ENCODE results near the gene GAD1. TPM values are rescaled to one million over a fixed set of nuclear protein-coding genes. Genes with fewer than 3 reads are reported as not detected.

Gene GAD1
- total RNA-seq, 3 donors from 2014 or later (not counting 1 experiment from before 2014, with no cell fraction given): not detected

DNA sequence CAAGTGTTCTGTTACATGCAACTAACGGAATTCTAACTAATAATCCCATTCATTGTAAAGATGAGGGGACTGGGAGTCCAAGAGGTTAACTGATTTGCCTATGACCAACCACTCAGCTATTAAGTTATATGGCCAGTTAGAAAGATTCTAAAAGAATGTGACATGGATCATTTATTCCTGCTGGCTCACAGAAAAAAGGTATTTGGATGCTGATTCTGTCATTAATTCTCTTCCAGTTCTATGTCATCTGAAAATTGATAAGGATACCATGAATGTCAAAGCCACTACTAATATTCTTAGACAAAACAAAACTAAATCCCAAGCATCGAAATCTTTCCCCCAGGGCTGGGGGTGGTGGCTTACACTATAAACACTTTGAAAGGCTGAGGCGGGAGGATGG, 71.2 kb downstream of the GAD1 start:
- TF ChIP-seq, protein P1, sequence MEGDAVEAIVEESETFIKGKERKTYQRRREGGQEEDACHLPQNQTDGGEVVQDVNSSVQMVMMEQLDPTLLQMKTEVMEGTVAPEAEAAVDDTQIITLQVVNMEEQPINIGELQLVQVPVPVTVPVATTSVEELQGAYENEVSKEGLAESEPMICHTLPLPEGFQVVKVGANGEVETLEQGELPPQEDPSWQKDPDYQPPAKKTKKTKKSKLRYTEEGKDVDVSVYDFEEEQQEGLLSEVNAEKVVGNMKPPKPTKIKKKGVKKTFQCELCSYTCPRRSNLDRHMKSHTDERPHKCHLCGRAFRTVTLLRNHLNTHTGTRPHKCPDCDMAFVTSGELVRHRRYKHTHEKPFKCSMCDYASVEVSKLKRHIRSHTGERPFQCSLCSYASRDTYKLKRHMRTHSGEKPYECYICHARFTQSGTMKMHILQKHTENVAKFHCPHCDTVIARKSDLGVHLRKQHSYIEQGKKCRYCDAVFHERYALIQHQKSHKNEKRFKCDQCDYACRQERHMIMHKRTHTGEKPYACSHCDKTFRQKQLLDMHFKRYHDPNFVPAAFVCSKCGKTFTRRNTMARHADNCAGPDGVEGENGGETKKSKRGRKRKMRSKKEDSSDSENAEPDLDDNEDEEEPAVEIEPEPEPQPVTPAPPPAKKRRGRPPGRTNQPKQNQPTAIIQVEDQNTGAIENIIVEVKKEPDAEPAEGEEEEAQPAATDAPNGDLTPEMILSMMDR (IDR thresholded peaks at IDR 0.05): no peak
- no peak for DNase-seq

DNA sequence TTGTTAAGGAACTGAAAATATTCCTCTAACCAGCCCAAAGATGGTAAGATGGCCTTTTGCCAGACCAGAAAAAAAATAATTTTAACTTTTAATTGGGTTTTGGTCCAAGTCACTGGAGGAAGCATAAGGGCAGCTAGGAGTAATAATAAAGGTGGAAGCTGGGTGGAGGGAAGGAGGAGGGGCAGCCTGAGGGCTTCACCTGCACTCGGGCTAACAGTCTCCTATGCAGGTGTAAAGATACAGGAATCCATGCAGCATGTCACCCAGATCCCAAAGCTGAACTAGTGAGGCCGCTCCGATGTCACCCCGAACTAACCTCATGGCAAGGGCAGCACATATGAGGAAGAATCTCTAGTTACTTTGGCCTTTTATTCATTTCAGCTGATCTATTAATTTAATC, 75.2 kb downstream of the GAD1 start:
- Histone ChIP-seq H3K27me3 (ENCODE audit: control insufficient read depth, insufficient read depth, low read length) (no peaks in the 10 kb centered on the region), H3K27ac (ENCODE audit: low read length) (no peak overlapping the region), H3K36me3 (ENCODE audit: control insufficient read depth, insufficient read depth, low read length) (no peaks in the 10 kb centered on the region), H3K9me3 (ENCODE audit: control insufficient read depth, insufficient read depth, low read length) (no peaks in the 10 kb centered on the region), H3K4me1 (ENCODE audit: control insufficient read depth, insufficient read depth, low read length) (no peaks in the 10 kb centered on the region), H3K4me3 (ENCODE audit: low read length) (no peak overlapping the region)
- Mint-ChIP-seq H3K9me3 (no peaks in the 10 kb centered on the region), H3K4me3 (no peak overlapping the region), H3K4me1 (no peaks in the 10 kb centered on the region), H3K27ac (no peak overlapping the region), H3K27me3 (ENCODE audit: low read depth in 2 of 2) (peaks cover 12 to 16% of the 10 kb centered on the region in 2 donors), H3K36me3 (no peaks in the 10 kb centered on the region)
- WGBS (ENCODE audit: insufficient coverage): 91% methylated on average over 4 of the region's 4 CpGs
- no peak for DNase-seq
- ATAC-seq: no peak
- intact Hi-C loops (cut with micrococcal nuclease): no loop called here
- TF ChIP-seq, protein P1 (IDR thresholded peaks at IDR 0.05): no peak

More for the DNA sequence above, 71.2 kb downstream of the GAD1 start:
- H3K4me1 Mint-ChIP-seq: no peaks in the 10 kb centered on the region
- WGBS (ENCODE audit: insufficient coverage): 100% methylated on average over 2 of the region's 3 CpGs
- Histone ChIP-seq H3K27me3 (ENCODE audit: control insufficient read depth, insufficient read depth, low read length) (no peaks in the 10 kb centered on the region), H3K27ac (ENCODE audit: low read length) (no peak overlapping the region), H3K4me1 (ENCODE audit: control insufficient read depth, insufficient read depth, low read length) (no peaks in the 10 kb centered on the region), H3K4me3 (ENCODE audit: low read length) (no peak overlapping the region), H3K9me3 (ENCODE audit: control insufficient read depth, insufficient read depth, low read length) (no peaks in the 10 kb centered on the region), H3K36me3 (ENCODE audit: control insufficient read depth, insufficient read depth, low read length) (no peaks in the 10 kb centered on the region)
- H3K36me3 Mint-ChIP-seq: no peaks in the 10 kb centered on the region
- H3K4me3 Mint-ChIP-seq: no peak overlapping the region
- no peak overlapping the region for H3K27ac Mint-ChIP-seq
- intact Hi-C loops (cut with micrococcal nuclease): no loop called here
- no peaks in the 10 kb centered on the region for H3K9me3 Mint-ChIP-seq
- peaks cover 8 to 11% of the 10 kb centered on the region in 2 donors for H3K27me3 Mint-ChIP-seq (ENCODE audit: low read depth in 2 of 2)
- no peak for ATAC-seq

DNA sequence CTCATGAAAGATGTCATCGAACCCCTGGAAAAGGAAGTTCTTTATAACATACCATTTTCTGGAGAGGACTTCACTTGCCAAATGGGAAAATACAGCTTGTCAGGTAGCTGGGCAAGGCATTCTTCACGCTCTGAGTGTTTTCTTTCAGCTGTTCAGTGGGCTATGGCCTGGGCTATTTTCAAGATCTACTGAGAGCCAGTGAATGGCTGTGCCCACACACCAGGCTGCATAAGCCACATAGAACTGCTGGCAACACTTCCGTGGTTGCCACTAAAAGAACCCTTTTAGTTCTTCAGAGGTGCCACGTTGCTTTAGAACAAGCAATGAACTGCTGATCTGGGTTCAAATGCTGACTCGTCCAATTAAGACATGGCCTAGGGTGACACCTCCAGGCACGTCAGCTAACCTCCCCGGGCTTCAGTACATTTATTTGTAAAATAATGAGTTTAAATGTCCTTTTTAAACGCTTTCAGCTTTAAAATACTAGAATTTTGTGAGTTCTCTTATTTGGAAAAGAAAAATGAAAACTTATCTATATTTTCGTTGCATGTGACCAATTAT, 75.8 kb downstream of the GAD1 start:
- ATAC-seq (no peak), DNase-seq (no peak)
- Mint-ChIP-seq H3K27me3 (ENCODE audit: low read depth in 2 of 2) (peaks cover 12 to 17% of the 10 kb centered on the region in 2 donors), H3K4me3 (no peak overlapping the region), H3K27ac (no peak overlapping the region), H3K36me3 (no peaks in the 10 kb centered on the region), H3K9me3 (no peaks in the 10 kb centered on the region), H3K4me1 (no peaks in the 10 kb centered on the region)
- 85% methylated on average over 8 of the region's 9 CpGs for WGBS (ENCODE audit: insufficient coverage)
- TF ChIP-seq, protein P1 (IDR thresholded peaks at IDR 0.05): no peak
- no peak overlapping the region for H3K4me3 ChIP-seq (ENCODE audit: low read length)
- no peaks in the 10 kb centered on the region for H3K27me3 ChIP-seq (ENCODE audit: control insufficient read depth, insufficient read depth, low read length)
- no peaks in the 10 kb centered on the region for H3K9me3 ChIP-seq (ENCODE audit: control insufficient read depth, insufficient read depth, low read length)
- H3K27ac ChIP-seq (ENCODE audit: low read length): no peak overlapping the region
- H3K4me1 ChIP-seq (ENCODE audit: control insufficient read depth, insufficient read depth, low read length): no peaks in the 10 kb centered on the region
- intact Hi-C loops (cut with micrococcal nuclease): no loop called here
- H3K36me3 ChIP-seq (ENCODE audit: control insufficient read depth, insufficient read depth, low read length): no peaks in the 10 kb centered on the region
